Nephron progenitor cell (in vitro differentiated cells): ENCODE measurements around the gene HMGB1.

Source experiments
- DNase-seq: peaks from one replicate; pipeline ENCODE4 v3.0.0; 2021
- H3K27ac Mint-ChIP-seq: 2 replicates; pipeline ENCODE4 v1.8.0; 2021; ENCODE audit warnings: mild to moderate bottlenecking, moderate library complexity, mixed read lengths
- H3K27me3 Mint-ChIP-seq: 2 replicates; pipeline ENCODE4 v1.8.0; 2021; ENCODE audit warnings: mild to moderate bottlenecking, low read depth, mixed read lengths; ENCODE audit not compliant: poor library complexity
- H3K36me3 Mint-ChIP-seq: 2 replicates; pipeline ENCODE4 v1.8.0; 2021; ENCODE audit warnings: low read depth, mixed read lengths
- H3K4me1 Mint-ChIP-seq: 2 replicates; pipeline ENCODE4 v1.8.0; 2021; ENCODE audit warnings: mixed read lengths
- H3K4me3 Mint-ChIP-seq: 2 replicates; pipeline ENCODE4 v1.8.0; 2021; ENCODE audit warnings: mild to moderate bottlenecking, moderate library complexity, mixed read lengths
- H3K9me3 Mint-ChIP-seq: 2 replicates; pipeline ENCODE4 v1.8.0; 2021; ENCODE audit warnings: mild to moderate bottlenecking, moderate library complexity, mixed read lengths
- CTCF ChIP-seq: fragments of 200-600 bp; sonication (generic); IDR thresholded peaks from 2 replicates; pipeline ENCODE4 v1.5.0; 2021; ENCODE audit warnings: antibody characterized with exemption

Gene HMGB1

GRCh38 chr13:30465593-30466357 is at the start of gene HMGB1:
HMGB1 (minus strand) TSS chr13:30465936; CDS start chr13:30463680, 2,256 bp downstream.
- peak; percentile 96 for DNase-seq
- no peak for TF ChIP-seq CTCF
- peak within 1 kb of the TSS; percentile 95 for H3K4me3 Mint-ChIP-seq
- H3K9me3 Mint-ChIP-seq = no peaks in the 10 kb centered on the region
- peak within 1 kb of the TSS; percentile 100 for H3K27ac Mint-ChIP-seq
- H3K4me1 Mint-ChIP-seq = peaks cover 32% of the 10 kb centered on the region
- H3K36me3 Mint-ChIP-seq = peaks cover 20% of the 10 kb centered on the region
- H3K27me3 Mint-ChIP-seq = peaks cover 4% of the 10 kb centered on the region

- Mint-ChIP-seq H3K4me1 (peaks cover 9% of the 10 kb centered on the region), H3K4me3 (no peak overlapping the region), H3K27me3 (peaks cover 7% of the 10 kb centered on the region), H3K9me3 (no peaks in the 10 kb centered on the region), H3K27ac (no peak overlapping the region), H3K36me3 (no peaks in the 10 kb centered on the region)
- no peak for DNase-seq
- no peak for TF ChIP-seq CTCF
Measured at GRCh38 chr13:30510811-30511371, 45.2 kb upstream of the HMGB1 start.

- no peak for TF ChIP-seq CTCF
- Mint-ChIP-seq H3K36me3 (no peaks in the 10 kb centered on the region), H3K27me3 (peaks cover 7% of the 10 kb centered on the region), H3K4me3 (no peak overlapping the region), H3K27ac (no peak overlapping the region), H3K9me3 (no peaks in the 10 kb centered on the region), H3K4me1 (peaks cover 9% of the 10 kb centered on the region)
- no peak for DNase-seq
Measured at GRCh38 chr13:30510091-30510490, 44.4 kb upstream of the HMGB1 start.

- Mint-ChIP-seq H3K27ac (no peak overlapping the region), H3K4me1 (peaks cover 9% of the 10 kb centered on the region), H3K36me3 (no peaks in the 10 kb centered on the region), H3K4me3 (no peak overlapping the region), H3K9me3 (no peaks in the 10 kb centered on the region), H3K27me3 (peaks cover 7% of the 10 kb centered on the region)
- no peak for DNase-seq
- TF ChIP-seq CTCF = no peak
Measured at GRCh38 chr13:30509254-30510050, 43.7 kb upstream of the HMGB1 start.

- Mint-ChIP-seq H3K9me3 (no peaks in the 10 kb centered on the region), H3K27ac (no peak overlapping the region), H3K36me3 (no peaks in the 10 kb centered on the region), H3K4me3 (no peak overlapping the region), H3K4me1 (no peaks in the 10 kb centered on the region), H3K27me3 (peaks cover under 1% of the 10 kb centered on the region)
- TF ChIP-seq CTCF = no peak
- DNase-seq = no peak
Measured at GRCh38 chr13:30504081-30504480, 38.3 kb upstream of the HMGB1 start.
